Measurements from ENCODE around the gene USP47.

The USP47 gene

DNA sequence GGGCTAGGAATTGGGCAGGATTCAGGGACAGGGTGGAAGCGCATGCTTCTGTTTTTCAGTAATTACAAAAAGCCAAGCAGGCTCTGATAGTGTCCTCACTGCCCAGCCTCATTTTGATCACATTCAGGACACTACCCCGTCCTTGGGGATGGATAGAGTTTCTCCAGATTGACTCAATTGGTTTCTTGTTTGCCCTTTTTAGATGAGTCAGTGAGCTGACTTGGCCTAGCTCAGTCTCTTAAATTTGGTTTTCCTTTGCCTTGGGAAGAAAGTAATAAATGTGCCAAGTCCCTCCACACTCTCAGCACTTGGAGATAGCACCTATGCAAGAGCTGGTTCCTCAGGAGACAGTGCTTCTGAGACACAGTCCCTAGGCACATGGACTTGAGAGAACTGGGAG, 141.2 kb downstream of the USP47 start:
- POLR2A ChIA-PET = no interaction called here
- CTCF ChIA-PET = no interaction called here
- TF ChIP-seq ZNF384 (IDR thresholded peaks at IDR 0.05) (no peak), BHLHE40 (IDR thresholded peaks at IDR 0.05; ENCODE audit: borderline replicate concordance) (no peak), L3MBTL2 (conservative IDR thresholded peaks at IDR 0.05) (no peak), ELF4 (IDR thresholded peaks at IDR 0.05) (no peak), FOXA1 (IDR thresholded peaks at IDR 0.05) (no peak), CTBP1 (IDR thresholded peaks at IDR 0.05; ENCODE audit: borderline replicate concordance) (no peak), FOXK2 (IDR thresholded peaks at IDR 0.05) (no peak), TARDBP (IDR thresholded peaks at IDR 0.05) (no peak), SP1 (IDR thresholded peaks at IDR 0.05) (no peak), LEF1 (IDR thresholded peaks at IDR 0.05; ENCODE audit: borderline replicate concordance) (no peak), FOXM1 (IDR thresholded peaks at IDR 0.05; ENCODE audit: borderline replicate concordance) (no peak), HDGF (IDR thresholded peaks at IDR 0.05; ENCODE audit: borderline replicate concordance) (no peak), NFRKB (IDR thresholded peaks at IDR 0.05) (no peak), SUZ12 (IDR thresholded peaks at IDR 0.05) (no peak), ARNT (IDR thresholded peaks at IDR 0.05) (no peak)
- TF ChIP-seq, protein P1, sequence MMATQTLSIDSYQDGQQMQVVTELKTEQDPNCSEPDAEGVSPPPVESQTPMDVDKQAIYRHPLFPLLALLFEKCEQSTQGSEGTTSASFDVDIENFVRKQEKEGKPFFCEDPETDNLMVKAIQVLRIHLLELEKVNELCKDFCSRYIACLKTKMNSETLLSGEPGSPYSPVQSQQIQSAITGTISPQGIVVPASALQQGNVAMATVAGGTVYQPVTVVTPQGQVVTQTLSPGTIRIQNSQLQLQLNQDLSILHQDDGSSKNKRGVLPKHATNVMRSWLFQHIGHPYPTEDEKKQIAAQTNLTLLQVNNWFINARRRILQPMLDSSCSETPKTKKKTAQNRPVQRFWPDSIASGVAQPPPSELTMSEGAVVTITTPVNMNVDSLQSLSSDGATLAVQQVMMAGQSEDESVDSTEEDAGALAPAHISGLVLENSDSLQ (IDR thresholded peaks at IDR 0.05) = no peak
- DNase-seq (ENCODE audit: extremely low spot score) = no peak

- ChIA-PET POLR2A (no interaction called here), CTCF (no interaction called here)
- TF ChIP-seq NFRKB (IDR thresholded peaks at IDR 0.05) (no peak), CTBP1 (IDR thresholded peaks at IDR 0.05; ENCODE audit: borderline replicate concordance) (no peak), FOXA1 (IDR thresholded peaks at IDR 0.05) (no peak), LEF1 (IDR thresholded peaks at IDR 0.05; ENCODE audit: borderline replicate concordance) (no peak), ARNT (IDR thresholded peaks at IDR 0.05) (no peak), SP1 (IDR thresholded peaks at IDR 0.05) (no peak), FOXK2 (IDR thresholded peaks at IDR 0.05) (no peak)
- no peak for DNase-seq (ENCODE audit: extremely low spot score)
Observed at GRCh38 chr11:11983427-11983826, 141.7 kb downstream of the USP47 start.

DNA sequence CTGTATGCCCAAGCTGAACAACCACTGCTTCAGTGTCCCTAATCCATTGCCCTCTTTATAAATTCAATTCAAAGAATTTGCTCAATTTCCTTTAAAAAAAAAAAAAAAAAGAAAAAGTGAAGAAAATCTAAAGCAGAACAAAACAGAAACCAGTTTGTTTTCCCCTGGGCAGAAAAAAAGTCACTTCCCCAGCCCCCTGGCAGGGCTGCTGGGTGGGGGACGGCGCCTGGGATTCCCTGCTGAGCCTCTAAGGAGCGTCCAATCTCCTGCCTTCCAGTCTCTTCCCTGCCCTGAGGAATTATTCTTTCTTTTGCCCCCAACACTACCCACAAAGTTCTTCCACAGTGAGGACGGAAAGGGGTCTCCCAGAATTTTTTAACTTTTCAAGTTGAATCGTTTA, 142.8 kb downstream of the USP47 start:
- ChIA-PET POLR2A (no interaction called here), CTCF (interaction anchor here (0.7 kb wide), 1 partner anchor 179 kb away, joined by 3 read pairs; no protein-coding TSS in a partner anchor)
- no peak for DNase-seq (ENCODE audit: extremely low spot score)
- TF ChIP-seq, protein P1 (IDR thresholded peaks at IDR 0.05) = no peak
- TF ChIP-seq ARNT (IDR thresholded peaks at IDR 0.05) (no peak), LEF1 (IDR thresholded peaks at IDR 0.05; ENCODE audit: borderline replicate concordance) (no peak), TARDBP (IDR thresholded peaks at IDR 0.05) (no peak), BHLHE40 (IDR thresholded peaks at IDR 0.05; ENCODE audit: borderline replicate concordance) (no peak), CTBP1 (IDR thresholded peaks at IDR 0.05; ENCODE audit: borderline replicate concordance) (no peak), FOXM1 (IDR thresholded peaks at IDR 0.05; ENCODE audit: borderline replicate concordance) (no peak), FOXK2 (IDR thresholded peaks at IDR 0.05) (no peak), SP1 (IDR thresholded peaks at IDR 0.05) (no peak), SUZ12 (IDR thresholded peaks at IDR 0.05) (no peak), L3MBTL2 (conservative IDR thresholded peaks at IDR 0.05) (no peak), HDGF (IDR thresholded peaks at IDR 0.05; ENCODE audit: borderline replicate concordance) (no peak), ELF4 (IDR thresholded peaks at IDR 0.05) (no peak), ZNF384 (IDR thresholded peaks at IDR 0.05) (no peak), FOXA1 (IDR thresholded peaks at IDR 0.05) (no peak), NFRKB (IDR thresholded peaks at IDR 0.05) (no peak)

GRCh38 chr11:11985016-11985715, 143.4 kb downstream of the USP47 start:
- TF ChIP-seq NFRKB (IDR thresholded peaks at IDR 0.05) (no peak), TARDBP (IDR thresholded peaks at IDR 0.05) (no peak), ARNT (IDR thresholded peaks at IDR 0.05) (no peak), L3MBTL2 (conservative IDR thresholded peaks at IDR 0.05) (no peak), ZNF384 (IDR thresholded peaks at IDR 0.05) (no peak), SP1 (IDR thresholded peaks at IDR 0.05) (no peak), FOXK2 (IDR thresholded peaks at IDR 0.05) (no peak), FOXM1 (IDR thresholded peaks at IDR 0.05; ENCODE audit: borderline replicate concordance) (no peak), ELF4 (IDR thresholded peaks at IDR 0.05) (no peak), HDGF (IDR thresholded peaks at IDR 0.05; ENCODE audit: borderline replicate concordance) (no peak), FOXA1 (IDR thresholded peaks at IDR 0.05) (no peak), SUZ12 (IDR thresholded peaks at IDR 0.05) (no peak), CTBP1 (IDR thresholded peaks at IDR 0.05; ENCODE audit: borderline replicate concordance) (no peak), BHLHE40 (IDR thresholded peaks at IDR 0.05; ENCODE audit: borderline replicate concordance) (no peak), LEF1 (IDR thresholded peaks at IDR 0.05; ENCODE audit: borderline replicate concordance) (no peak)
- TF ChIP-seq, protein P1 (IDR thresholded peaks at IDR 0.05) = no peak
- ChIA-PET CTCF (interaction anchor here (0.7 kb wide), 1 partner anchor 179 kb away, joined by 3 read pairs; no protein-coding TSS in a partner anchor), POLR2A (interaction anchor here (0.7 kb wide), 1 partner anchor 125 kb away, joined by 3 read pairs; the partner anchor contains the start of gene MICAL2)
- no peak for DNase-seq (ENCODE audit: extremely low spot score)

- CTCF ChIA-PET = interaction anchor here (0.6 kb wide), 1 partner anchor 721 kb away, joined by 3 read pairs; no protein-coding TSS in a partner anchor
Observed at GRCh38 chr11:11985954-11986949, 144.5 kb downstream of the USP47 start.

More at GRCh38 chr11:11985954-11986949, 144.5 kb downstream of the USP47 start:
- POLR2A ChIA-PET = no interaction called here
- TF ChIP-seq ARNT (IDR thresholded peaks at IDR 0.05) (no peak), ZNF384 (IDR thresholded peaks at IDR 0.05) (no peak), SUZ12 (IDR thresholded peaks at IDR 0.05) (no peak), HDGF (IDR thresholded peaks at IDR 0.05; ENCODE audit: borderline replicate concordance) (no peak)
- DNase-seq (ENCODE audit: extremely low spot score) = no peak
